ENCODE data around the gene OR8H3. TPM values are rescaled to one million over a fixed set of nuclear protein-coding genes. Genes with fewer than 3 reads are reported as not detected.
"Not testable (repeated sequence)": the region's sequence is repeated elsewhere in the genome, so short reads cannot be mapped to it uniquely, and the experiment has no call there.

OR8H3 gene
- total and polyA plus RNA-seq, 12 donors: not detected

- Histone ChIP-seq H3K4me1 (no peaks in the 10 kb centered on the region), H3K4me3 (no peak within 1 kb of the TSS), H3K36me3 (no peaks in the 10 kb centered on the region), H3K9me3 (peaks cover 0 to 13% (median 0%) of the 10 kb centered on the region in 11 donors), H3K27me3 (no peaks in the 10 kb centered on the region), H3K27ac (no peak within 1 kb of the TSS)
- intact Hi-C loops (cut with DNase I): no loop called here
- ATAC-seq (no peak), DNase-seq (no peak)
- TF ChIP-seq CTCF (IDR thresholded peaks at IDR 0.05): no peak
Measured at GRCh38 chr11:56140151-56140661, 18.0 kb downstream of the OR8H3 start, which contains the start of gene OR8J3. Gene OR8J3, minus strand, starts transcription at chr11:56140201. Its CDS starts 2,483 bp downstream, at chr11:56137718.

DNA sequence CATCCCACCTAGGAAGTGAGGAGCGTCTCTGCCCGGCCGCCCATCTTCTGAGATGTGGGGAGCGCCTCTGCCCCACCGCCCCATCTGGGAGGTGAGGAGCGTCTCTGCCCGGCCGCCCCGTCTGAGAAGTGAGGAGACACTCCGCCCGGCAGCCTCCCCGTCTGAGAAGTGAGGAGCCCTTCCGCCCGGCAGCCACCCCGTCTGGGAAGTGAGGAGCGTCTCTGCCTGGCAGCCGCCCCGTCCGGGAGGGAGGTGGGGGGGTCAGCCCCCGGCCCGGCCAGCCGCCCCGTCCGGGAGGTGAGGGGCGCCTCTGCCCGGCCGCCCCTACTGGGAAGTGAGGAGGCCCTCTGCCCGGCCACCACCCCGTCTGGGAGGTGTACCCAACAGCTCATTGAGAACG is 21.5 kb downstream of the OR8H3 start:
- H3K36me3 ChIP-seq; H3K4me1 ChIP-seq; H3K4me3 ChIP-seq; ATAC-seq; DNase-seq; intact Hi-C loops (cut with DNase I); H3K27ac ChIP-seq; H3K27me3 ChIP-seq: not testable (repeated sequence)
- WGBS, 2 donors: 92 to 94% methylated on average over 18 to 27 of the region's 30 CpGs
- H3K9me3 ChIP-seq: peaks cover 0 to 31% (median 0%) of the 10 kb centered on the region in 11 donors

DNA sequence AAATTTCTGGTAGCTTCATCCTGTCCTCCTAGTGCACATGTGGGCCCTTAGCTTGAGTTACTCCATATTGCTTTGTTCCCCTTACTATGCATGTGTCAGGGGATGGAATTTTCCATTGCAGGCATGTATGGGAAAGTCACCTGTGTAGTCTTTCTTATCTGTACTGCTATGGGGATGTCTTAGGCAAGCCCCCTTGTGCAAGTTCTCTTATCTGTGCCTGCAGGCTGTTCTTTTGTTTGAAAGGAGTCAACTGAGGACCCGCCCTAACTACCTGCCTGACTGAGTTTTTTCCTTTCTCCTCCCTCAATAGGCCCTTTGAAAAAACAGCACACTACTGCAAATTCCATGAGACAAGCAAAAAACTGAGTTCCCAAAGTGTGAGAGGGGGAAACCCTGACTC is 29.2 kb downstream of the OR8H3 start:
- H3K27me3 ChIP-seq: no peaks in the 10 kb centered on the region
- H3K27ac ChIP-seq: no peak overlapping the region
- WGBS, 2 donors: 59 to 60% methylated on average over 1 of the region's 1 CpG
- intact Hi-C loops (cut with DNase I): no loop called here
- H3K4me3 ChIP-seq: no peak overlapping the region
- H3K4me1 ChIP-seq: no peaks in the 10 kb centered on the region
- no peaks in the 10 kb centered on the region for H3K36me3 ChIP-seq
- DNase-seq (no peak), ATAC-seq (no peak)
- H3K9me3 ChIP-seq: peaks cover 0 to 83% (median 6%) of the 10 kb centered on the region in 11 donors
- no peak for TF ChIP-seq CTCF (IDR thresholded peaks at IDR 0.05)

GRCh38 chr11:56152333-56152732 is 30.2 kb downstream of the OR8H3 start:
- WGBS, 2 donors: 91 to 94% methylated on average over 15 of the region's 15 CpGs
- ATAC-seq: no peak
- no peak for TF ChIP-seq CTCF (IDR thresholded peaks at IDR 0.05)

DNA sequence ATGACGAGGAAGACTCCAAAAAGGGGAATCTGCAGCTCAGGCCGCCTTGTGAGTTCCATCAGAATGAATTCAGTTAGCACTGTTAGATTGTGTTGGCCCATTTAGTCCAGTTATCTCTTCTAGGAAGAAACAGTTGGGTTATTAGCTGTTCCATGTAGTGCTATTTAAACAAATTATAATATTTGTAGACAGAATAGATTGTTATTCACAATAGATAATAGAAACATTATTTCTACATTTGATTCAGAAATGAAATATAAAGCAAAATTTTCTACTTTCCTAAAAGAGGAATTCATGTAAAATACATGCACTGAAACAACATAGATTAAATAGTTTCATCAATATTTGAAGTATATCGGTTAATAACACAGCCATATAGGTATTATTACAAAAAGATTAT is 38.0 kb downstream of the OR8H3 start, which contains the start of gene OR8K5:
Gene OR8K5, minus strand, starts transcription at position 101 of the 400 bp plus-strand sequence. Its CDS starts 0 bp downstream, at position 101.
- Histone ChIP-seq H3K9me3 (peaks cover 0 to 43% (median 2%) of the 10 kb centered on the region in 11 donors), H3K27ac (no peak within 1 kb of the TSS), H3K27me3 (no peaks in the 10 kb centered on the region), H3K36me3 (no peaks in the 10 kb centered on the region), H3K4me3 (no peak within 1 kb of the TSS), H3K4me1 (no peaks in the 10 kb centered on the region)
- no peak for DNase-seq
- no peak for ATAC-seq
- WGBS, 2 donors: 63 to 74% methylated on average over 3 of the region's 3 CpGs
- intact Hi-C loops (cut with DNase I): no loop called here
- TF ChIP-seq CTCF (IDR thresholded peaks at IDR 0.05): no peak

More at GRCh38 chr11:56152333-56152732, 30.2 kb downstream of the OR8H3 start:
- intact Hi-C loops (cut with DNase I): no loop called here
- Histone ChIP-seq H3K4me1 (no peaks in the 10 kb centered on the region), H3K27ac (no peak overlapping the region), H3K9me3 (peaks cover 0 to 83% (median 7%) of the 10 kb centered on the region in 11 donors), H3K27me3 (no peaks in the 10 kb centered on the region), H3K36me3 (no peaks in the 10 kb centered on the region), H3K4me3 (no peak overlapping the region)
- DNase-seq: no peak

Measured in heart right ventricle (tissue), 16 donors.